Smooth muscle cell (in vitro differentiated cells): Measurements from ENCODE around the gene RCE1. TPM values are rescaled to one million over a fixed set of nuclear protein-coding genes. Genes with fewer than 3 reads are reported as not detected.

Source experiments
- DNase-seq: peaks from one replicate; lab custom pipeline; 2025; ENCODE audit not compliant: unreplicated experiment; lab: John Stamatoyannopoulos, UW
- H2AFZ ChIP-seq: fragments of 200-600 bp; sonication (generic); 2 replicates; pipeline ENCODE4 v1.6.0; 2016; ENCODE audit warnings: antibody characterized with exemption, low read depth, mild to moderate bottlenecking
- H3F3A ChIP-seq: fragments of 200-600 bp; sonication (generic); 2 replicates; pipeline ENCODE4 v1.6.0; 2017; ENCODE audit warnings: antibody characterized with exemption, low read depth
- H3K27ac ChIP-seq: fragments of 200-600 bp; sonication (generic); 2 replicates; pipeline ENCODE4 v1.5.1; 2016; ENCODE audit warnings: low read depth, mild to moderate bottlenecking
- H3K27me3 ChIP-seq: fragments of 200-600 bp; sonication (generic); 2 replicates; pipeline ENCODE4 v1.6.1; 2016; ENCODE audit warnings: low read depth, mild to moderate bottlenecking
- H3K36me3 ChIP-seq: fragments of 200-600 bp; sonication (generic); 2 replicates; pipeline ENCODE4 v1.5.1; 2016; ENCODE audit warnings: low read depth
- H3K4me1 ChIP-seq: fragments of 200-600 bp; sonication (generic); 2 replicates; pipeline ENCODE4 v1.5.1; 2016; ENCODE audit warnings: low read depth
- H3K4me2 ChIP-seq: fragments of 200-600 bp; sonication (generic); 2 replicates; pipeline ENCODE4 v1.6.0; 2016; ENCODE audit warnings: mild to moderate bottlenecking
- H3K4me3 ChIP-seq: fragments of 200-600 bp; sonication (generic); 2 replicates; pipeline ENCODE4 v1.5.1; 2016; ENCODE audit warnings: mild to moderate bottlenecking
- H3K79me2 ChIP-seq: fragments of 200-600 bp; sonication (generic); 2 replicates; pipeline ENCODE4 v1.6.0; 2016; ENCODE audit warnings: low read depth, mild to moderate bottlenecking
- H3K9ac ChIP-seq: fragments of 200-600 bp; sonication (generic); 2 replicates; pipeline ENCODE4 v1.6.0; 2016; ENCODE audit warnings: low read depth
- H3K9me3 ChIP-seq: fragments of 200-600 bp; sonication (generic); replicated peaks from 2 replicates; pipeline ENCODE4 v1.5.1; 2016; ENCODE audit warnings: low read depth
- H4K20me1 ChIP-seq: fragments of 200-600 bp; sonication (generic); 2 replicates; pipeline ENCODE4 v1.6.0; 2016; ENCODE audit warnings: low read depth
- CTCF ChIP-seq: fragments of 200-600 bp; sonication (generic); IDR thresholded peaks from 2 replicates; pipeline ENCODE4 v1.5.1; 2017; ENCODE audit warnings: borderline replicate concordance, mild to moderate bottlenecking, antibody characterized with exemption; ENCODE audit not compliant: insufficient read depth, poor library complexity, severe bottlenecking
- WGBS: methylation state at CpG from one replicate; pipeline ENCODE4 v1.1.7; 2016; ENCODE audit warnings: low lambda C conversion rate; 5-methylcytosine and 5-hydroxymethylcytosine counted together
- polyA plus RNA-seq: library from polyadenylated mRNA; unstranded; fragments of >200 nt; fragmentation: Nextera tagmentation; extraction: Ambion mirVana; gene quantifications from 2 replicates; pipeline ENCODE4 v1.2.1, GENCODE V29; 2016
- total RNA-seq: library from RNA; depleted of rRNA; stranded (reverse); fragments of >200 nt; gene quantifications from 2 replicates; pipeline ENCODE4 v1.2.3, GENCODE V29; 2014

Gene RCE1
- total and polyA plus RNA-seq, 2 experiments from 2014 or later: 25.2 to 33.5 TPM

- H3K79me2 ChIP-seq: no peaks in the 10 kb centered on the region
- no peaks in the 10 kb centered on the region for H3K27me3 ChIP-seq
- H3K4me3 ChIP-seq: no peak overlapping the region
- H2AFZ ChIP-seq: no peak overlapping the region
- no peak overlapping the region for H3K27ac ChIP-seq
- DNase-seq: no peak
- no peaks in the 10 kb centered on the region for H3F3A ChIP-seq
- 96% methylated on average over 11 of the region's 11 CpGs for whole genome bisulfite sequencing
- no peaks in the 10 kb centered on the region for H3K9me3 ChIP-seq
- H3K4me2 ChIP-seq: no peak overlapping the region
- TF ChIP-seq CTCF: no peak
- H3K4me1 ChIP-seq: peaks cover 13% of the 10 kb centered on the region
- no peaks in the 10 kb centered on the region for H4K20me1 ChIP-seq
- no peak overlapping the region for H3K9ac ChIP-seq
- H3K36me3 ChIP-seq: no peaks in the 10 kb centered on the region
Observed at GRCh38 chr11:66887526-66887925, 44.3 kb downstream of the RCE1 start.

GRCh38 chr11:66888282-66888681, 45.0 kb downstream of the RCE1 start:
- no peak overlapping the region for H3K4me3 ChIP-seq
- H3K4me1 ChIP-seq: peaks cover 15% of the 10 kb centered on the region
- no peaks in the 10 kb centered on the region for H3K27me3 ChIP-seq
- no peaks in the 10 kb centered on the region for H3K36me3 ChIP-seq
- H3K27ac ChIP-seq: no peak overlapping the region
- DNase-seq: no peak
- no peaks in the 10 kb centered on the region for H4K20me1 ChIP-seq
- no peak overlapping the region for H3K4me2 ChIP-seq
- H3K9me3 ChIP-seq: no peaks in the 10 kb centered on the region
- H2AFZ ChIP-seq: no peak overlapping the region
- no peak overlapping the region for H3K9ac ChIP-seq
- no peaks in the 10 kb centered on the region for H3F3A ChIP-seq
- WGBS: 98% methylated on average over 10 of the region's 10 CpGs
- no peaks in the 10 kb centered on the region for H3K79me2 ChIP-seq
- no peak for TF ChIP-seq CTCF

GRCh38 chr11:66889960-66890359, 46.7 kb downstream of the RCE1 start:
- H3K27me3 ChIP-seq: no peaks in the 10 kb centered on the region
- H2AFZ ChIP-seq: no peak overlapping the region
- H3K79me2 ChIP-seq: no peaks in the 10 kb centered on the region
- no peak overlapping the region for H3K4me3 ChIP-seq
- WGBS: 41% methylated on average over 8 of the region's 8 CpGs
- peak overlapping the region; percentile 59 for H3K4me2 ChIP-seq
- H3K27ac ChIP-seq: no peak overlapping the region
- no peaks in the 10 kb centered on the region for H3F3A ChIP-seq
- H3K4me1 ChIP-seq: peaks cover 21% of the 10 kb centered on the region
- no peak overlapping the region for H3K9ac ChIP-seq
- TF ChIP-seq CTCF: no peak
- no peak for DNase-seq
- no peaks in the 10 kb centered on the region for H3K36me3 ChIP-seq
- H3K9me3 ChIP-seq: no peaks in the 10 kb centered on the region
- no peaks in the 10 kb centered on the region for H4K20me1 ChIP-seq

- Histone ChIP-seq H2AFZ (no peak overlapping the region), H4K20me1 (no peaks in the 10 kb centered on the region), H3K9me3 (no peaks in the 10 kb centered on the region), H3K79me2 (no peaks in the 10 kb centered on the region), H3K27me3 (no peaks in the 10 kb centered on the region), H3F3A (no peaks in the 10 kb centered on the region), H3K4me3 (no peak overlapping the region), H3K4me2 (peak overlapping the region; percentile 25), H3K36me3 (no peaks in the 10 kb centered on the region), H3K27ac (peak overlapping the region; percentile 67), H3K9ac (no peak overlapping the region), H3K4me1 (peaks cover 21% of the 10 kb centered on the region)
- TF ChIP-seq CTCF: no peak
- WGBS: 66% methylated on average over 14 of the region's 14 CpGs
- DNase-seq: no peak
Observed at GRCh38 chr11:66891851-66892660, 48.8 kb downstream of the RCE1 start.
